NCI-H146 treated with DMSO at 0.1 percent for 48 hours (cell line): ENCODE measurements around the gene TOP1.

Experiments used
- DNase-seq: peaks from one replicate; lab custom pipeline; 2025; ENCODE audit not compliant: unreplicated experiment; lab: John Stamatoyannopoulos, UW

TOP1 gene

GRCh38 chr20:41057999-41058673 is 29.5 kb downstream of the TOP1 start:
- DNase-seq, result no peak

- no peak for DNase-seq
Observed at GRCh38 chr20:41058674-41059635, 30.3 kb downstream of the TOP1 start.

- no peak for DNase-seq
Observed at GRCh38 chr20:41061155-41061554, 32.5 kb downstream of the TOP1 start.

- DNase-seq, result no peak
Observed at GRCh38 chr20:41063442-41063841, 34.8 kb downstream of the TOP1 start.

GRCh38 chr20:41064377-41064776 is 35.8 kb downstream of the TOP1 start:
- DNase-seq, result no peak

- DNase-seq, result peak; percentile 18
Observed at GRCh38 chr20:41065716-41066115, 37.1 kb downstream of the TOP1 start.

GRCh38 chr20:41068806-41069205 is 40.2 kb downstream of the TOP1 start:
- no peak for DNase-seq

- DNase-seq, result no peak
Observed at GRCh38 chr20:41072190-41072863, 43.7 kb downstream of the TOP1 start.

GRCh38 chr20:41072915-41073314 is 44.3 kb downstream of the TOP1 start:
- no peak for DNase-seq

- DNase-seq, result no peak
Observed at GRCh38 chr20:41074441-41074840, 45.8 kb downstream of the TOP1 start.

GRCh38 chr20:41076776-41077175 is 48.2 kb downstream of the TOP1 start:
- no peak for DNase-seq

GRCh38 chr20:41078329-41078728 is 49.7 kb downstream of the TOP1 start:
- no peak for DNase-seq

- no peak for DNase-seq
Observed at GRCh38 chr20:41079066-41079465, 50.4 kb downstream of the TOP1 start.

GRCh38 chr20:41080866-41081265 is 52.2 kb downstream of the TOP1 start:
- no peak for DNase-seq

GRCh38 chr20:41081276-41081814 is 52.7 kb downstream of the TOP1 start:
- no peak for DNase-seq

GRCh38 chr20:41082306-41082705 is 53.7 kb downstream of the TOP1 start:
- DNase-seq, result no peak

- no peak for DNase-seq
Observed at GRCh38 chr20:41085606-41086005, 57.0 kb downstream of the TOP1 start.

- peak; percentile 91 for DNase-seq
Observed at GRCh38 chr20:41086402-41087324, 58.0 kb downstream of the TOP1 start.

GRCh38 chr20:41087325-41087685 is 58.7 kb downstream of the TOP1 start:
- no peak for DNase-seq

- DNase-seq, result no peak
Observed at GRCh38 chr20:41087777-41088176, 59.2 kb downstream of the TOP1 start.
